ACC112 (cell line): ENCODE measurements around the gene LY6G6D.

Experiments
- H2AFZ ChIP-seq: fragments of 200-600 bp; sonication (generic); one replicate; pipeline ENCODE4 v1.6.0; 2017; ENCODE audit warnings: antibody characterized with exemption, low read length; ENCODE audit not compliant: unreplicated experiment
- H3K27ac ChIP-seq: fragments of 200-600 bp; sonication (generic); 2 replicates; pipeline ENCODE4 v1.5.1; 2014; ENCODE audit warnings: low read depth, mild to moderate bottlenecking, antibody characterized with exemption, low read length, moderate library complexity
- H3K27me3 ChIP-seq: fragments of 200-600 bp; sonication (generic); 2 replicates; pipeline ENCODE4 v1.6.1; 2014; ENCODE audit warnings: mild to moderate bottlenecking, antibody characterized with exemption, low read length, moderate library complexity, mixed read lengths; ENCODE audit not compliant: insufficient read depth
- H3K36me3 ChIP-seq: fragments of 200-600 bp; sonication (generic); 2 replicates; pipeline ENCODE4 v1.6.1; 2016; ENCODE audit warnings: mild to moderate bottlenecking, antibody characterized with exemption, low read length, moderate library complexity, mixed read lengths; ENCODE audit not compliant: insufficient read depth
- H3K4me1 ChIP-seq: fragments of 200-600 bp; sonication (generic); one replicate; pipeline ENCODE4 v1.6.1; 2016; ENCODE audit warnings: low read length, mixed read lengths; ENCODE audit not compliant: insufficient read depth, unreplicated experiment, control insufficient read depth
- H3K4me3 ChIP-seq: fragments of 200-600 bp; sonication (generic); 2 replicates; pipeline ENCODE4 v1.5.1; 2014; ENCODE audit warnings: mild to moderate bottlenecking, low read depth, low read length
- H3K79me2 ChIP-seq: fragments of 200-600 bp; sonication (generic); one replicate; pipeline ENCODE4 v1.6.0; 2016; ENCODE audit warnings: low read length; ENCODE audit not compliant: control insufficient read depth, unreplicated experiment, insufficient read depth

LY6G6D gene

GRCh38 chr6:31715022-31715958 is at the start of gene LY6G6D:
LY6G6D (plus strand) TSS chr6:31715348; CDS start chr6:31715356, 8 bp downstream.
- Histone ChIP-seq H3K36me3 (no peaks in the 10 kb centered on the region), H3K27me3 (no peaks in the 10 kb centered on the region), H2AFZ (no peak within 1 kb of the TSS), H3K4me3 (no peak within 1 kb of the TSS), H3K79me2 (no peaks in the 10 kb centered on the region), H3K4me1 (no peaks in the 10 kb centered on the region), H3K27ac (no peak within 1 kb of the TSS)

GRCh38 chr6:31665501-31666336 is 49.4 kb upstream of the LY6G6D start, which contains the start of gene CSNK2B:
CSNK2B (plus strand) TSS chr6:31666080; CDS start chr6:31666832, 752 bp downstream.
- peaks cover 32% of the 10 kb centered on the region for H3K36me3 ChIP-seq
- H3K4me1 ChIP-seq: peaks cover 14% of the 10 kb centered on the region
- H3K27ac ChIP-seq: peak within 1 kb of the TSS; percentile 96
- no peaks in the 10 kb centered on the region for H3K27me3 ChIP-seq
- H2AFZ ChIP-seq: peak within 1 kb of the TSS; percentile 82
- peaks cover 66% of the 10 kb centered on the region for H3K79me2 ChIP-seq
- peak within 1 kb of the TSS; percentile 97 for H3K4me3 ChIP-seq

GRCh38 chr6:31666337-31666965 is 48.7 kb upstream of the LY6G6D start:
- Histone ChIP-seq H2AFZ (no peak overlapping the region), H3K36me3 (peaks cover 37% of the 10 kb centered on the region), H3K27me3 (no peaks in the 10 kb centered on the region), H3K4me1 (peaks cover 14% of the 10 kb centered on the region), H3K27ac (peak overlapping the region; percentile 58), H3K4me3 (peak overlapping the region; percentile 97), H3K79me2 (peaks cover 66% of the 10 kb centered on the region)

GRCh38 chr6:31669676-31670075 is 45.5 kb upstream of the LY6G6D start, which contains the start of gene LY6G5B:
LY6G5B (plus strand) TSS chr6:31669976; CDS start chr6:31670951, 975 bp downstream.
- peaks cover 39% of the 10 kb centered on the region for H3K79me2 ChIP-seq
- H2AFZ ChIP-seq: no peak within 1 kb of the TSS
- no peak within 1 kb of the TSS for H3K27ac ChIP-seq
- H3K27me3 ChIP-seq: no peaks in the 10 kb centered on the region
- peaks cover 11% of the 10 kb centered on the region for H3K4me1 ChIP-seq
- H3K36me3 ChIP-seq: peaks cover 38% of the 10 kb centered on the region
- no peak within 1 kb of the TSS for H3K4me3 ChIP-seq

GRCh38 chr6:31676322-31676903 is 38.7 kb upstream of the LY6G6D start:
- H3K4me1 ChIP-seq: peaks cover 6% of the 10 kb centered on the region
- no peaks in the 10 kb centered on the region for H3K27me3 ChIP-seq
- H3K79me2 ChIP-seq: no peaks in the 10 kb centered on the region
- no peak overlapping the region for H2AFZ ChIP-seq
- peaks cover 5% of the 10 kb centered on the region; the same call in 1 of the 2 replicates for H3K36me3 ChIP-seq
- no peak overlapping the region for H3K4me3 ChIP-seq
- H3K27ac ChIP-seq: no peak overlapping the region

- Histone ChIP-seq H3K4me3 (no peak overlapping the region), H2AFZ (no peak overlapping the region), H3K27me3 (no peaks in the 10 kb centered on the region), H3K36me3 (peaks cover 2% of the 10 kb centered on the region; the same call in 1 of the 2 replicates), H3K27ac (no peak overlapping the region), H3K79me2 (no peaks in the 10 kb centered on the region), H3K4me1 (peaks cover 8% of the 10 kb centered on the region)
Measured at GRCh38 chr6:31676904-31677303, 38.2 kb upstream of the LY6G6D start.

GRCh38 chr6:31677955-31678354 is 37.2 kb upstream of the LY6G6D start:
- H2AFZ ChIP-seq: no peak overlapping the region
- H3K79me2 ChIP-seq: no peaks in the 10 kb centered on the region
- no peaks in the 10 kb centered on the region for H3K27me3 ChIP-seq
- no peaks in the 10 kb centered on the region for H3K36me3 ChIP-seq
- H3K4me3 ChIP-seq: no peak overlapping the region
- peaks cover 8% of the 10 kb centered on the region for H3K4me1 ChIP-seq
- H3K27ac ChIP-seq: no peak overlapping the region

GRCh38 chr6:31680226-31681134 is 34.7 kb upstream of the LY6G6D start, which contains the start of gene LY6G5C:
LY6G5C (minus strand) TSS chr6:31681067; CDS start chr6:31680373, 694 bp downstream.
- peaks cover 8% of the 10 kb centered on the region for H3K4me1 ChIP-seq
- H3K36me3 ChIP-seq: no peaks in the 10 kb centered on the region
- no peaks in the 10 kb centered on the region for H3K79me2 ChIP-seq
- no peaks in the 10 kb centered on the region for H3K27me3 ChIP-seq
- peak within 1 kb of the TSS; percentile 81 for H3K4me3 ChIP-seq
- H3K27ac ChIP-seq: 0 out of 2 replicates have a peak within 1 kb of the TSS, but pooled peaks have one; percentile 28
- peak within 1 kb of the TSS; percentile 81 for H2AFZ ChIP-seq

GRCh38 chr6:31681135-31681671 is 33.9 kb upstream of the LY6G6D start:
- Histone ChIP-seq H3K4me3 (peak overlapping the region; percentile 81), H3K36me3 (no peaks in the 10 kb centered on the region), H3K27me3 (no peaks in the 10 kb centered on the region), H3K27ac (0 out of 2 replicates have a peak overlapping the region, but pooled peaks have one; percentile 28), H3K4me1 (peaks cover 8% of the 10 kb centered on the region), H3K79me2 (no peaks in the 10 kb centered on the region), H2AFZ (peak overlapping the region; percentile 81)
